B cell (primary cell): Measurements from ENCODE around the gene HOOK1. TPM values are rescaled to one million over a fixed set of nuclear protein-coding genes. Genes with fewer than 3 reads are reported as not detected.

Experiments used
- ATAC-seq: fragments of 200-7000 bp; cut with Tn5 transposase; one replicate; pipeline ENCODE4 v1.10.0; 2021; ENCODE audit warnings: low read depth, mild to moderate bottlenecking, moderate number of reproducible peaks, moderate library complexity
- CTCF ChIA-PET: fragments of 350-600 bp; sonication (Branson Sonifier 250); formaldehyde crosslinking; loops from one replicate; lab custom pipeline; 2021; ENCODE audit warnings: antibody characterized with exemption, inconsistent platforms; lab: Charles Lee
- POLR2A ChIA-PET: fragments of 350-600 bp; sonication (Branson Sonifier 250); formaldehyde crosslinking; loops from one replicate; lab custom pipeline; 2021; ENCODE audit warnings: antibody characterized with exemption; lab: Charles Lee
- DNase-seq: peaks from one replicate; pipeline ENCODE4 v3.0.0; 2013
- H2AFZ ChIP-seq: 2 replicates; pipeline ENCODE4 v1.6.1; 2012; ENCODE audit warnings: mild to moderate bottlenecking, low read depth, low read length; ENCODE audit not compliant: insufficient read depth, poor library complexity, severe bottlenecking
- H3K27ac ChIP-seq, 2 donors: 1 replicate in 1 of 2; 2 replicates in 1 of 2; pipeline ENCODE4 v1.5.1; 2012 to 2013; ENCODE audit warnings: low read length in 2 of 2, mild to moderate bottlenecking in 2 of 2, moderate library complexity in 1 of 2
- H3K27me3 ChIP-seq, 4 experiments: fragments of 200-600 bp in 1 of 4; sonication (generic) in 1 of 4; replicated peaks in 1 of 4; 1 replicate in 2 of 4; 2 replicates in 2 of 4; pipeline versions ENCODE4 v1.6.1 to v1.7.0; 2013 to 2016; ENCODE audit warnings: low read length in 3 of 4, mild to moderate bottlenecking in 2 of 4, mixed read lengths in 1 of 4, moderate library complexity in 1 of 4; ENCODE audit not compliant: insufficient read depth in 4 of 4, control insufficient read depth in 3 of 4; ENCODE audit errors: control extremely low read depth in 1 of 4
- H3K36me3 ChIP-seq, 2 experiments: replicated peaks in 1 of 2; 1 replicate in 1 of 2; 2 replicates in 1 of 2; pipeline versions ENCODE4 v1.6.1 to v1.7.1; 2013; ENCODE audit warnings: low read length in 1 of 2; ENCODE audit not compliant: insufficient read depth in 2 of 2, control insufficient read depth in 1 of 2; ENCODE audit errors: control extremely low read depth in 1 of 2, extremely low read depth in 1 of 2
- H3K4me1 ChIP-seq, 2 donors: fragments of 200-600 bp in 1 of 2; sonication (generic) in 1 of 2; 1 replicate in 1 of 2; 2 replicates in 1 of 2; pipeline versions ENCODE4 v1.5.1 to v1.6.1; 2013 to 2017; ENCODE audit warnings: low read length in 2 of 2; ENCODE audit not compliant: control insufficient read depth in 2 of 2, insufficient read depth in 2 of 2
- H3K4me2 ChIP-seq: replicated peaks from 2 replicates; pipeline ENCODE3; 2012; ENCODE audit warnings: mild to moderate bottlenecking, low read depth, low read length; ENCODE audit not compliant: poor library complexity, severe bottlenecking
- H3K4me3 ChIP-seq, 5 experiments: fragments of 200-600 bp in 1 of 5; sonication (generic) in 1 of 5; 1 replicate in 3 of 5; 2 replicates in 2 of 5; pipeline versions ENCODE4 v1.5.1 to v1.7.0; 2011 to 2016; ENCODE audit warnings: low read length in 4 of 5, mild to moderate bottlenecking in 4 of 5, low read depth in 2 of 5, control low read depth in 1 of 5, moderate library complexity in 1 of 5; ENCODE audit not compliant: insufficient read depth in 1 of 5; ENCODE audit errors: control extremely low read depth in 1 of 5, extremely low read depth in 1 of 5
- H3K79me2 ChIP-seq: fragments of 200-600 bp; sonication (generic); one replicate; pipeline ENCODE4 v1.6.0; 2016; ENCODE audit warnings: low read length; ENCODE audit not compliant: control insufficient read depth, insufficient read depth
- H3K9ac ChIP-seq: fragments of 200-600 bp; sonication (generic); 2 replicates; pipeline ENCODE4 v1.6.1; 2017; ENCODE audit warnings: mild to moderate bottlenecking, low read length, moderate library complexity
- H3K9me3 ChIP-seq, 3 donors: one replicate each; pipeline versions ENCODE4 v1.6.1 to v1.7.1; 2013; ENCODE audit warnings: low read length in 2 of 3; ENCODE audit not compliant: control insufficient read depth in 2 of 3, insufficient read depth in 1 of 3; ENCODE audit errors: control extremely low read depth in 1 of 3
- H4K20me1 ChIP-seq: 2 replicates; pipeline ENCODE4 v1.6.0; 2012; ENCODE audit warnings: mild to moderate bottlenecking, low read length; ENCODE audit not compliant: insufficient read depth, control insufficient read depth, poor library complexity, severe bottlenecking
- H3K27ac Mint-ChIP-seq: one replicate; pipeline ENCODE4 v1.8.0; 2021; ENCODE audit warnings: mixed read lengths
- H3K27me3 Mint-ChIP-seq: one replicate; pipeline ENCODE4 v1.8.0; 2021; ENCODE audit warnings: mixed read lengths
- H3K4me1 Mint-ChIP-seq: one replicate; pipeline ENCODE4 v1.8.0; 2021; ENCODE audit warnings: mixed read lengths
- H3K4me3 Mint-ChIP-seq: one replicate; pipeline ENCODE4 v1.8.0; 2021; ENCODE audit warnings: mixed read lengths
- H3K9me3 Mint-ChIP-seq: one replicate; pipeline ENCODE4 v1.8.0; 2022; ENCODE audit warnings: mixed read lengths; ENCODE audit not compliant: insufficient read depth
- CTCF ChIP-seq: fragments of 200-600 bp; IDR thresholded peaks from one replicate; pipeline ENCODE4 v1.8.0; 2022; ENCODE audit warnings: antibody characterized with exemption, mild to moderate bottlenecking
- EZH2 ChIP-seq: IDR thresholded peaks from 2 replicates; pipeline ENCODE4 v1.6.1; 2012; ENCODE audit warnings: borderline replicate concordance, low read depth, mild to moderate bottlenecking, moderate library complexity, low read length; ENCODE audit not compliant: insufficient read depth, poor library complexity, severe bottlenecking
- WGBS: methylation state at CpG from one replicate; pipeline ENCODE4 v1.1.5; 2013; ENCODE audit warnings: missing lambda C conversion rate; ENCODE audit not compliant: insufficient coverage; 5-methylcytosine and 5-hydroxymethylcytosine counted together
- intact Hi-C: fragments of 100-400 bp; cut with micrococcal nuclease; formaldehyde crosslinking; loops from one replicate; pipeline ENCODE4 v1.10.0; 2022
- polyA plus RNA-seq: library from polyadenylated mRNA; depleted of rRNA; stranded (reverse); fragments of >200 nt; gene quantifications from 2 replicates; pipeline ENCODE4 v1.2.3, GENCODE V29; 2012
- total RNA-seq, 2 donors: library from RNA; stranded (reverse); fragments of 120-200 nt in 1 of 2; gene quantifications; 1 replicate in 1 of 2; 2 replicates in 1 of 2; pipeline versions ENCODE4 v1.2.3 to v1.2.4, GENCODE V29; 2013 to 2022

The HOOK1 gene
- total and polyA plus RNA-seq, 2 donors (not counting 1 experiment from before 2014, with no cell fraction given): 2.0 to 12.0 TPM

GRCh38 chr1:59880735-59881134, 66.0 kb downstream of the HOOK1 start:
- TF ChIP-seq CTCF (no peak), EZH2 (no peak)
- no peaks in the 10 kb centered on the region for H3K4me1 Mint-ChIP-seq
- intact Hi-C loops: no loop called here
- peaks cover 6% of the 10 kb centered on the region for H3K9me3 Mint-ChIP-seq
- H3K79me2 ChIP-seq: no peaks in the 10 kb centered on the region
- H3K4me3 Mint-ChIP-seq: no peak overlapping the region
- H3K4me2 ChIP-seq: no peak overlapping the region
- H4K20me1 ChIP-seq: no peaks in the 10 kb centered on the region
- 92% methylated on average over 1 of the region's 2 CpGs for WGBS
- ATAC-seq (no peak), DNase-seq (no peak)
- ChIA-PET POLR2A (no interaction called here), CTCF (interaction anchor here (3.0 kb wide), 1 partner anchor 67 kb away, joined by 18 read pairs; no protein-coding TSS in a partner anchor)
- peaks cover 1 to 17% (median 5%) of the 10 kb centered on the region in 3 donors for H3K9me3 ChIP-seq
- H3K36me3 ChIP-seq: no peaks in the 10 kb centered on the region
- no peak overlapping the region for H3K27ac ChIP-seq
- H3K4me3 ChIP-seq: no peak overlapping the region
- H3K27ac Mint-ChIP-seq: no peak overlapping the region
- H2AFZ ChIP-seq: no peak overlapping the region
- no peak overlapping the region for H3K9ac ChIP-seq
- H3K27me3 Mint-ChIP-seq: peaks cover 8% of the 10 kb centered on the region
- H3K4me1 ChIP-seq: no peaks in the 10 kb centered on the region
- H3K27me3 ChIP-seq: no peaks in the 10 kb centered on the region

- intact Hi-C loops: no loop called here
- WGBS: 60% methylated on average over 1 of the region's 3 CpGs
Measured at GRCh38 chr1:59885160-59885832, 70.5 kb downstream of the HOOK1 start.

More at GRCh38 chr1:59885160-59885832, 70.5 kb downstream of the HOOK1 start:
- no peaks in the 10 kb centered on the region for H3K79me2 ChIP-seq
- H3K4me1 ChIP-seq: no peaks in the 10 kb centered on the region
- POLR2A ChIA-PET: no interaction called here
- no peak overlapping the region for H3K4me2 ChIP-seq
- no peak overlapping the region for H3K4me3 ChIP-seq
- no peak overlapping the region for H3K9ac ChIP-seq
- H3K9me3 ChIP-seq: peaks cover 0 to 7% (median 3%) of the 10 kb centered on the region in 3 donors
- no peak overlapping the region for H2AFZ ChIP-seq
- DNase-seq: no peak
- H3K36me3 ChIP-seq: no peaks in the 10 kb centered on the region
- Mint-ChIP-seq H3K4me3 (no peak overlapping the region), H3K4me1 (no peaks in the 10 kb centered on the region), H3K27me3 (peaks cover 12% of the 10 kb centered on the region), H3K27ac (no peak overlapping the region), H3K9me3 (peaks cover 4% of the 10 kb centered on the region)
- no peaks in the 10 kb centered on the region for H3K27me3 ChIP-seq
- ATAC-seq: no peak
- no peak for TF ChIP-seq CTCF
- no peak for TF ChIP-seq EZH2
- CTCF ChIA-PET: interaction anchor here (1.4 kb wide), 1 partner anchor 62 kb away, joined by 6 read pairs; no protein-coding TSS in a partner anchor
- no peak overlapping the region for H3K27ac ChIP-seq
- no peaks in the 10 kb centered on the region for H4K20me1 ChIP-seq
